ENCODE results near the gene MARCHF5. TPM values are rescaled to one million over a fixed set of nuclear protein-coding genes. Genes with fewer than 3 reads are reported as not detected.

MARCHF5 gene
- total and polyA plus RNA-seq, 2 donors (not counting 3 experiments of a cell fraction or from before 2014, with no cell fraction given) = 23.4 to 48.0 TPM

GRCh38 chr10:92385831-92386230 lies 94.9 kb downstream of the MARCHF5 start:
- DNase-seq (ENCODE audit: low read depth, low spot score) = no peak
- no TSS peak for BruUV-seq (replicated peaks)

GRCh38 chr10:92387289-92387940 lies 96.4 kb downstream of the MARCHF5 start:
- POLR2A ChIA-PET = no interaction called here
- Histone ChIP-seq H4K20me1 (replicated peaks; ENCODE audit: control insufficient read depth, extremely low read depth, insufficient read depth, low read length) (no peaks in the 10 kb centered on the region), H2AFZ (ENCODE audit: low read depth, low read length) (no peak overlapping the region), H3K9me3 (replicated peaks; ENCODE audit: control insufficient read depth, insufficient read depth, low read length) (no peaks in the 10 kb centered on the region), H3K36me3 (ENCODE audit: control insufficient read depth in 2 of 2, extremely low read depth in 1 of 2, insufficient read depth in 2 of 2, low read length in 2 of 2) (no peaks in the 10 kb centered on the region), H3K4me1 (ENCODE audit: control insufficient read depth, extremely low read depth, insufficient read depth, low read length) (no peaks in the 10 kb centered on the region), H3K27me3 (ENCODE audit: control insufficient read depth in 2 of 2, insufficient read depth in 2 of 2, low read length in 2 of 2) (no peaks in the 10 kb centered on the region), H3K9me1 (replicated peaks; ENCODE audit: control insufficient read depth, extremely low read depth, insufficient read depth, low read length) (no peaks in the 10 kb centered on the region), H3K4me3 (replicated peaks in 1 of 3; ENCODE audit: insufficient read depth in 1 of 3, low read depth in 1 of 3, low read length in 3 of 3) (no peak overlapping the region), H3K79me2 (ENCODE audit: control insufficient read depth, insufficient read depth, low read length) (no peaks in the 10 kb centered on the region), H3K27ac (ENCODE audit: insufficient read depth, low read depth, low read length) (no peak overlapping the region), H3K4me2 (ENCODE audit: insufficient read depth, low read length) (no peak overlapping the region), H3K9ac (replicated peaks; ENCODE audit: extremely low read depth, insufficient read depth, low read length) (no peak overlapping the region)
- no TSS peak for BruUV-seq (replicated peaks)
- TF ChIP-seq GATA2 (IDR thresholded peaks at IDR 0.05; ENCODE audit: insufficient read depth, insufficient read length, low read depth, low read length) (no peak), POLR2AphosphoS5 (IDR thresholded peaks at IDR 0.05; ENCODE audit: insufficient read depth, low read depth, low read length) (no peak), MAX (IDR thresholded peaks at IDR 0.05; ENCODE audit: insufficient read depth, insufficient read length) (no peak), MYC (IDR thresholded peaks at IDR 0.05; ENCODE audit: low read depth, low read length) (no peak), CTCF (IDR thresholded peaks at IDR 0.05; ENCODE audit: extremely low read depth in 1 of 2, insufficient read depth in 1 of 2, low read depth in 1 of 2, low read length in 2 of 2) (no peak), FOS (IDR thresholded peaks at IDR 0.05; ENCODE audit: borderline replicate concordance, insufficient read depth, low read length) (no peak), EZH2 (IDR thresholded peaks at IDR 0.05; ENCODE audit: borderline replicate concordance, low read depth, low read length, severe bottlenecking) (no peak), POLR2A (IDR thresholded peaks at IDR 0.05; ENCODE audit: low read depth, low read length) (no peak), JUN (IDR thresholded peaks at IDR 0.05; ENCODE audit: borderline replicate concordance, insufficient read depth, insufficient read length, low read depth) (no peak)
- peak; percentile 63 for DNase-seq (ENCODE audit: low read depth, low spot score)
- intact Hi-C loops (cut with micrococcal nuclease) (no loop called here), dilution Hi-C loops (cut with MboI; ENCODE audit: extremely low pct_ligation_motif_present, low sequenced_read_pairs) (no loop called here)
- CTCF ChIA-PET = interaction anchor here (0.8 kb wide), 1 partner anchor 23 kb away, joined by 3 read pairs; no protein-coding TSS in a partner anchor
- FAIRE-seq = peak; percentile 88

More at GRCh38 chr10:92385831-92386230, 94.9 kb downstream of the MARCHF5 start:
- ChIA-PET CTCF (interaction anchor here (0.7 kb wide), 1 partner anchor 23 kb away, joined by 4 read pairs; no protein-coding TSS in a partner anchor), POLR2A (no interaction called here)
- dilution Hi-C loops (cut with MboI; ENCODE audit: extremely low pct_ligation_motif_present, low sequenced_read_pairs) (no loop called here), intact Hi-C loops (cut with micrococcal nuclease) (no loop called here)
- Histone ChIP-seq H3K36me3 (ENCODE audit: control insufficient read depth in 2 of 2, extremely low read depth in 1 of 2, insufficient read depth in 2 of 2, low read length in 2 of 2) (no peaks in the 10 kb centered on the region), H3K9me3 (replicated peaks; ENCODE audit: control insufficient read depth, insufficient read depth, low read length) (no peaks in the 10 kb centered on the region), H3K9ac (replicated peaks; ENCODE audit: extremely low read depth, insufficient read depth, low read length) (no peak overlapping the region), H3K4me3 (replicated peaks in 1 of 3; ENCODE audit: insufficient read depth in 1 of 3, low read depth in 1 of 3, low read length in 3 of 3) (no peak overlapping the region), H3K4me2 (ENCODE audit: insufficient read depth, low read length) (no peak overlapping the region), H3K9me1 (replicated peaks; ENCODE audit: control insufficient read depth, extremely low read depth, insufficient read depth, low read length) (no peaks in the 10 kb centered on the region), H3K79me2 (ENCODE audit: control insufficient read depth, insufficient read depth, low read length) (no peaks in the 10 kb centered on the region), H3K27ac (ENCODE audit: insufficient read depth, low read depth, low read length) (no peak overlapping the region), H4K20me1 (replicated peaks; ENCODE audit: control insufficient read depth, extremely low read depth, insufficient read depth, low read length) (no peaks in the 10 kb centered on the region), H3K27me3 (ENCODE audit: control insufficient read depth in 2 of 2, insufficient read depth in 2 of 2, low read length in 2 of 2) (peaks cover 0 to 2% of the 10 kb centered on the region in 2 experiments), H3K4me1 (ENCODE audit: control insufficient read depth, extremely low read depth, insufficient read depth, low read length) (no peaks in the 10 kb centered on the region), H2AFZ (ENCODE audit: low read depth, low read length) (no peak overlapping the region)
- TF ChIP-seq EZH2 (IDR thresholded peaks at IDR 0.05; ENCODE audit: borderline replicate concordance, low read depth, low read length, severe bottlenecking) (no peak), FOS (IDR thresholded peaks at IDR 0.05; ENCODE audit: borderline replicate concordance, insufficient read depth, low read length) (no peak), JUN (IDR thresholded peaks at IDR 0.05; ENCODE audit: borderline replicate concordance, insufficient read depth, insufficient read length, low read depth) (no peak)
- no peak for FAIRE-seq

Data from endothelial cell of umbilical vein (primary cell).